Measurements from ENCODE around the gene CENPF. TPM values are rescaled to one million over a fixed set of nuclear protein-coding genes. Genes with fewer than 3 reads are reported as not detected.

CENPF gene
- total RNA-seq, 1 donor from 2014 or later = 191 TPM

- TF ChIP-seq CTCF (conservative IDR thresholded peaks at IDR 0.05) = no peak
- Mint-ChIP-seq H3K27me3 (ENCODE audit: low read depth) (no peaks in the 10 kb centered on the region), H3K36me3 (ENCODE audit: low read depth) (peaks cover 3% of the 10 kb centered on the region), H3K4me3 (no peak overlapping the region), H3K9me3 (peaks cover 4% of the 10 kb centered on the region), H3K27ac (ENCODE audit: unreplicated experiment) (no peak overlapping the region), H3K4me1 (peaks cover 13% of the 10 kb centered on the region)
- DNase-seq (ENCODE audit: low read depth, low spot score) = no peak
Measured at GRCh38 chr1:214698559-214698958, 95.6 kb downstream of the CENPF start.

GRCh38 chr1:214700437-214700836 lies 97.4 kb downstream of the CENPF start:
- no peak for TF ChIP-seq CTCF (conservative IDR thresholded peaks at IDR 0.05)
- no peak for DNase-seq (ENCODE audit: low read depth, low spot score)
- H3K27ac Mint-ChIP-seq (ENCODE audit: unreplicated experiment) = peak overlapping the region; percentile 25
- peaks cover 14% of the 10 kb centered on the region for H3K9me3 Mint-ChIP-seq
- no peak overlapping the region for H3K4me3 Mint-ChIP-seq
- H3K4me1 Mint-ChIP-seq = peaks cover 13% of the 10 kb centered on the region
- H3K36me3 Mint-ChIP-seq (ENCODE audit: low read depth) = peaks cover 6% of the 10 kb centered on the region
- H3K27me3 Mint-ChIP-seq (ENCODE audit: low read depth) = no peaks in the 10 kb centered on the region

- no peak for TF ChIP-seq CTCF (conservative IDR thresholded peaks at IDR 0.05)
- no peak overlapping the region for H3K27ac Mint-ChIP-seq (ENCODE audit: unreplicated experiment)
- H3K9me3 Mint-ChIP-seq = peaks cover 11% of the 10 kb centered on the region
- no peaks in the 10 kb centered on the region for H3K27me3 Mint-ChIP-seq (ENCODE audit: low read depth)
- DNase-seq (ENCODE audit: low read depth, low spot score) = no peak
- peaks cover 13% of the 10 kb centered on the region for H3K4me1 Mint-ChIP-seq
- H3K4me3 Mint-ChIP-seq = no peak overlapping the region
- peaks cover 8% of the 10 kb centered on the region for H3K36me3 Mint-ChIP-seq (ENCODE audit: low read depth)
Measured at GRCh38 chr1:214702556-214702955, 99.6 kb downstream of the CENPF start.

GRCh38 chr1:214707306-214708087 lies 104.5 kb downstream of the CENPF start:
- Mint-ChIP-seq H3K27me3 (ENCODE audit: low read depth) (no peaks in the 10 kb centered on the region), H3K36me3 (ENCODE audit: low read depth) (peaks cover 5% of the 10 kb centered on the region), H3K4me1 (no peaks in the 10 kb centered on the region), H3K27ac (ENCODE audit: unreplicated experiment) (no peak overlapping the region), H3K9me3 (peaks cover 11% of the 10 kb centered on the region), H3K4me3 (no peak overlapping the region)
- DNase-seq (ENCODE audit: low read depth, low spot score) = no peak
- TF ChIP-seq CTCF (conservative IDR thresholded peaks at IDR 0.05) = no peak

- Mint-ChIP-seq H3K9me3 (peaks cover 11% of the 10 kb centered on the region), H3K36me3 (ENCODE audit: low read depth) (peaks cover 5% of the 10 kb centered on the region), H3K4me1 (no peaks in the 10 kb centered on the region), H3K4me3 (no peak overlapping the region), H3K27ac (ENCODE audit: unreplicated experiment) (no peak overlapping the region), H3K27me3 (ENCODE audit: low read depth) (no peaks in the 10 kb centered on the region)
- no peak for DNase-seq (ENCODE audit: low read depth, low spot score)
- no peak for TF ChIP-seq CTCF (conservative IDR thresholded peaks at IDR 0.05)
Measured at GRCh38 chr1:214708321-214708955, 105.4 kb downstream of the CENPF start.

Measured in neural crest cell (in vitro differentiated cells).